GM23248 (cell line): ENCODE data around the gene NANP. TPM values are rescaled to one million over a fixed set of nuclear protein-coding genes. Genes with fewer than 3 reads are reported as not detected.

ENCODE experiments used
- DNase-seq: peaks from one replicate; pipeline ENCODE4 v3.0.0-alpha.2; 2015
- H2AFZ ChIP-seq: fragments of 200-600 bp; sonication (generic); 2 replicates; pipeline ENCODE4 v1.6.1; 2016; ENCODE audit warnings: antibody characterized with exemption
- H3F3A ChIP-seq: fragments of 200-600 bp; sonication (generic); 2 replicates; pipeline ENCODE4 v1.6.1; 2016; ENCODE audit warnings: mild to moderate bottlenecking, antibody characterized with exemption, mixed run types; ENCODE audit not compliant: insufficient read depth
- H3K27ac ChIP-seq: fragments of 200-600 bp; sonication (generic); 2 replicates; pipeline ENCODE4 v1.5.1; 2016; ENCODE audit warnings: mild to moderate bottlenecking
- H3K27me3 ChIP-seq: fragments of 200-600 bp; sonication (generic); replicated peaks from 2 replicates; pipeline ENCODE4 v1.6.1; 2016; ENCODE audit warnings: mild to moderate bottlenecking; ENCODE audit not compliant: insufficient read depth
- H3K36me3 ChIP-seq: fragments of 200-600 bp; sonication (generic); 2 replicates; pipeline ENCODE4 v1.6.1; 2016; ENCODE audit warnings: low read depth, mild to moderate bottlenecking
- H3K4me1 ChIP-seq: fragments of 200-600 bp; sonication (generic); 2 replicates; pipeline ENCODE4 v1.6.1; 2016; ENCODE audit warnings: mild to moderate bottlenecking; ENCODE audit not compliant: insufficient read depth
- H3K4me2 ChIP-seq: fragments of 200-600 bp; sonication (generic); one replicate; pipeline ENCODE4 v1.6.1; 2016; ENCODE audit warnings: mild to moderate bottlenecking; ENCODE audit not compliant: unreplicated experiment
- H3K4me3 ChIP-seq: fragments of 200-600 bp; sonication (generic); 2 replicates; pipeline ENCODE4 v1.5.1; 2016; ENCODE audit warnings: mild to moderate bottlenecking
- H3K79me2 ChIP-seq: fragments of 200-600 bp; sonication (generic); 2 replicates; pipeline ENCODE4 v1.6.1; 2016; ENCODE audit warnings: mild to moderate bottlenecking; ENCODE audit not compliant: insufficient read depth
- H3K9ac ChIP-seq: fragments of 200-600 bp; sonication (generic); 2 replicates; pipeline ENCODE4 v1.6.1; 2016; ENCODE audit warnings: mild to moderate bottlenecking
- H3K9me2 ChIP-seq: fragments of 200-600 bp; sonication (generic); 2 replicates; pipeline ENCODE4 v1.6.1; 2016; ENCODE audit warnings: mixed run types, mild to moderate bottlenecking, moderate library complexity; ENCODE audit not compliant: insufficient read depth
- H3K9me3 ChIP-seq: fragments of 200-600 bp; sonication (generic); one replicate; pipeline ENCODE4 v1.6.1; 2017; ENCODE audit warnings: low read depth
- H4K20me1 ChIP-seq: fragments of 200-600 bp; sonication (generic); 2 replicates; pipeline ENCODE4 v1.6.0; 2016; ENCODE audit not compliant: insufficient read depth
- EZH2 ChIP-seq: fragments of 200-600 bp; sonication (generic); IDR thresholded peaks from 2 replicates; pipeline ENCODE4 v1.6.1; 2018; ENCODE audit warnings: antibody characterized with exemption, mild to moderate bottlenecking; ENCODE audit not compliant: insufficient read depth, poor library complexity, severe bottlenecking
- EZH2phosphoT487 ChIP-seq: fragments of 200-600 bp; sonication (generic); IDR thresholded peaks from 2 replicates; pipeline ENCODE4 v1.6.1; 2018; ENCODE audit warnings: antibody characterized with exemption, moderate library complexity, mild to moderate bottlenecking, low read depth; ENCODE audit not compliant: insufficient read depth
- WGBS, 2 experiments: methylation state at CpG; one replicate each; pipeline ENCODE4 v1.1.6; 2015 to 2017; ENCODE audit warnings: low lambda C conversion rate in 2 of 2, low coverage in 1 of 2; ENCODE audit errors: missing lambda C conversion rate in 2 of 2; 5-methylcytosine and 5-hydroxymethylcytosine counted together
- in situ Hi-C: fragments of 300-500 bp; cut with MboI; formaldehyde crosslinking; loops from 2 replicates; pipeline ENCODE4 v1.15.0; 2020
- polyA plus RNA-seq: library from polyadenylated mRNA; unstranded; fragments of >200 nt; fragmentation: Nextera tagmentation; extraction: Ambion mirVana; gene quantifications from 2 replicates; pipeline ENCODE4 v1.2.1, GENCODE V29; 2016
- total RNA-seq: library from RNA; depleted of rRNA; stranded (reverse); fragments of >200 nt; shearing (Covaris generic); gene quantifications from 2 replicates; pipeline ENCODE4 v1.2.3, GENCODE V29; 2014

Gene NANP
- total and polyA plus RNA-seq, 2 experiments from 2014 or later = 7.1 to 7.5 TPM

- Histone ChIP-seq H3K4me1 (peaks cover 9% of the 10 kb centered on the region), H3F3A (0 out of 2 replicates have a peak, but pooled peaks cover 9% of the 10 kb centered on the region), H3K27me3 (no peaks in the 10 kb centered on the region), H3K9me3 (no peaks in the 10 kb centered on the region), H3K4me2 (no peak overlapping the region), H3K79me2 (0 out of 2 replicates have a peak, but pooled peaks cover 8% of the 10 kb centered on the region), H3K36me3 (no peaks in the 10 kb centered on the region), H4K20me1 (no peaks in the 10 kb centered on the region), H2AFZ (no peak overlapping the region), H3K4me3 (no peak overlapping the region), H3K27ac (no peak overlapping the region), H3K9ac (no peak overlapping the region), H3K9me2 (no peaks in the 10 kb centered on the region)
- in situ Hi-C loops = no loop called here
- TF ChIP-seq EZH2 (no peak), EZH2phosphoT487 (no peak)
- DNase-seq = peak; percentile 58
- WGBS, 2 experiments = 95 to 96% methylated on average over 6 of the region's 6 CpGs
Observed at GRCh38 chr20:25573288-25574251, 50.2 kb downstream of the NANP start.

GRCh38 chr20:25571817-25572216 is 52.0 kb downstream of the NANP start:
- Histone ChIP-seq H3K27me3 (no peaks in the 10 kb centered on the region), H3K4me2 (no peak overlapping the region), H3K9ac (no peak overlapping the region), H3K4me3 (no peak overlapping the region), H3K9me3 (no peaks in the 10 kb centered on the region), H3K4me1 (peaks cover 9% of the 10 kb centered on the region), H4K20me1 (no peaks in the 10 kb centered on the region), H3K79me2 (0 out of 2 replicates have a peak, but pooled peaks cover 14% of the 10 kb centered on the region), H2AFZ (no peak overlapping the region), H3K27ac (no peak overlapping the region), H3F3A (0 out of 2 replicates have a peak, but pooled peaks cover 9% of the 10 kb centered on the region), H3K9me2 (no peaks in the 10 kb centered on the region), H3K36me3 (no peaks in the 10 kb centered on the region)
- 98 to 100% methylated on average over 2 of the region's 2 CpGs for WGBS, 2 experiments
- DNase-seq = no peak
- TF ChIP-seq EZH2 = no peak
- TF ChIP-seq EZH2phosphoT487 = no peak
- in situ Hi-C loops = no loop called here

- Histone ChIP-seq H3K9me2 (no peaks in the 10 kb centered on the region), H3K4me2 (no peak overlapping the region), H3K27ac (no peak overlapping the region), H3K9ac (no peak overlapping the region), H3F3A (0 out of 2 replicates have a peak, but pooled peaks cover 9% of the 10 kb centered on the region), H3K79me2 (0 out of 2 replicates have a peak, but pooled peaks cover 14% of the 10 kb centered on the region), H3K27me3 (no peaks in the 10 kb centered on the region), H3K4me3 (no peak overlapping the region), H3K9me3 (no peaks in the 10 kb centered on the region), H4K20me1 (no peaks in the 10 kb centered on the region), H3K4me1 (peaks cover 9% of the 10 kb centered on the region), H3K36me3 (no peaks in the 10 kb centered on the region), H2AFZ (no peak overlapping the region)
- no peak for TF ChIP-seq EZH2phosphoT487
- no peak for TF ChIP-seq EZH2
- DNase-seq = no peak
- WGBS, 2 experiments = 58 to 71% methylated on average over 2 of the region's 2 CpGs
- in situ Hi-C loops = no loop called here
Observed at GRCh38 chr20:25571240-25571639, 52.6 kb downstream of the NANP start.

- H3F3A ChIP-seq = 0 out of 2 replicates have a peak, but pooled peaks cover 9% of the 10 kb centered on the region
- in situ Hi-C loops = no loop called here
- no peaks in the 10 kb centered on the region for H3K36me3 ChIP-seq
- no peak for TF ChIP-seq EZH2
- no peak for TF ChIP-seq EZH2phosphoT487
- no peaks in the 10 kb centered on the region for H3K27me3 ChIP-seq
- H3K9me2 ChIP-seq = no peaks in the 10 kb centered on the region
- no peak overlapping the region for H3K27ac ChIP-seq
- no peak overlapping the region for H3K9ac ChIP-seq
- no peak for DNase-seq
- WGBS, 2 experiments = 96 to 98% methylated on average over 7 of the region's 7 CpGs
- H3K4me3 ChIP-seq = no peak overlapping the region
- no peaks in the 10 kb centered on the region for H3K9me3 ChIP-seq
- H3K79me2 ChIP-seq = 0 out of 2 replicates have a peak, but pooled peaks cover 19% of the 10 kb centered on the region
- H3K4me1 ChIP-seq = peaks cover 9% of the 10 kb centered on the region
- no peak overlapping the region for H2AFZ ChIP-seq
- H4K20me1 ChIP-seq = no peaks in the 10 kb centered on the region
- no peak overlapping the region for H3K4me2 ChIP-seq
Observed at GRCh38 chr20:25570148-25570530, 53.7 kb downstream of the NANP start.
